ENCODE measurements around the gene SIN3B. TPM values are rescaled to one million over a fixed set of nuclear protein-coding genes. Genes with fewer than 3 reads are reported as not detected.

SIN3B gene
- total RNA-seq, 1 donor from 2014 or later, result 89.6 TPM

DNA sequence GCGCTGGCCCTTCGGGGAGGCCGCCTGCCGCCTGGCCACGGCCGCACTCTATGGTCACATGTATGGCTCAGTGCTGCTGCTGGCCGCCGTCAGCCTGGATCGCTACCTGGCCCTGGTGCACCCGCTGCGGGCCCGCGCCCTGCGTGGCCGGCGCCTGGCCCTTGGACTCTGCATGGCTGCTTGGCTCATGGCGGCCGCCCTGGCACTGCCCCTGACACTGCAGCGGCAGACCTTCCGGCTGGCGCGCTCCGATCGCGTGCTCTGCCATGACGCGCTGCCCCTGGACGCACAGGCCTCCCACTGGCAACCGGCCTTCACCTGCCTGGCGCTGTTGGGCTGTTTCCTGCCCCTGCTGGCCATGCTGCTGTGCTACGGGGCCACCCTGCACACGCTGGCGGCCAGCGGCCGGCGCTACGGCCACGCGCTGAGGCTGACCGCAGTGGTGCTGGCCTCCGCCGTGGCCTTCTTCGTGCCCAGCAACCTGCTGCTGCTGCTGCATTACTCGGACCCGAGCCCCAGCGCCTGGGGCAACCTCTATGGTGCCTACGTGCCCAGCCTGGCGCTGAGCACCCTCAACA, 60.8 kb downstream of the SIN3B start:
- H3K36me3 Mint-ChIP-seq (ENCODE audit: insufficient read depth), result no peaks in the 10 kb centered on the region
- DNase-seq (ENCODE audit: low spot score, unreplicated experiment), result no peak
- H3K9me3 Mint-ChIP-seq (ENCODE audit: low read depth), result no peaks in the 10 kb centered on the region
- no peaks in the 10 kb centered on the region for H3K4me1 Mint-ChIP-seq (ENCODE audit: low read depth)
- TF ChIP-seq, protein P1, sequence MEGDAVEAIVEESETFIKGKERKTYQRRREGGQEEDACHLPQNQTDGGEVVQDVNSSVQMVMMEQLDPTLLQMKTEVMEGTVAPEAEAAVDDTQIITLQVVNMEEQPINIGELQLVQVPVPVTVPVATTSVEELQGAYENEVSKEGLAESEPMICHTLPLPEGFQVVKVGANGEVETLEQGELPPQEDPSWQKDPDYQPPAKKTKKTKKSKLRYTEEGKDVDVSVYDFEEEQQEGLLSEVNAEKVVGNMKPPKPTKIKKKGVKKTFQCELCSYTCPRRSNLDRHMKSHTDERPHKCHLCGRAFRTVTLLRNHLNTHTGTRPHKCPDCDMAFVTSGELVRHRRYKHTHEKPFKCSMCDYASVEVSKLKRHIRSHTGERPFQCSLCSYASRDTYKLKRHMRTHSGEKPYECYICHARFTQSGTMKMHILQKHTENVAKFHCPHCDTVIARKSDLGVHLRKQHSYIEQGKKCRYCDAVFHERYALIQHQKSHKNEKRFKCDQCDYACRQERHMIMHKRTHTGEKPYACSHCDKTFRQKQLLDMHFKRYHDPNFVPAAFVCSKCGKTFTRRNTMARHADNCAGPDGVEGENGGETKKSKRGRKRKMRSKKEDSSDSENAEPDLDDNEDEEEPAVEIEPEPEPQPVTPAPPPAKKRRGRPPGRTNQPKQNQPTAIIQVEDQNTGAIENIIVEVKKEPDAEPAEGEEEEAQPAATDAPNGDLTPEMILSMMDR (IDR thresholded peaks at IDR 0.05; ENCODE audit: unreplicated experiment), result no peak
- no peak overlapping the region for H3K4me3 Mint-ChIP-seq (ENCODE audit: low read depth)
- H3K27me3 Mint-ChIP-seq, result peaks cover 5% of the 10 kb centered on the region
- no peak overlapping the region for H3K27ac Mint-ChIP-seq

DNA sequence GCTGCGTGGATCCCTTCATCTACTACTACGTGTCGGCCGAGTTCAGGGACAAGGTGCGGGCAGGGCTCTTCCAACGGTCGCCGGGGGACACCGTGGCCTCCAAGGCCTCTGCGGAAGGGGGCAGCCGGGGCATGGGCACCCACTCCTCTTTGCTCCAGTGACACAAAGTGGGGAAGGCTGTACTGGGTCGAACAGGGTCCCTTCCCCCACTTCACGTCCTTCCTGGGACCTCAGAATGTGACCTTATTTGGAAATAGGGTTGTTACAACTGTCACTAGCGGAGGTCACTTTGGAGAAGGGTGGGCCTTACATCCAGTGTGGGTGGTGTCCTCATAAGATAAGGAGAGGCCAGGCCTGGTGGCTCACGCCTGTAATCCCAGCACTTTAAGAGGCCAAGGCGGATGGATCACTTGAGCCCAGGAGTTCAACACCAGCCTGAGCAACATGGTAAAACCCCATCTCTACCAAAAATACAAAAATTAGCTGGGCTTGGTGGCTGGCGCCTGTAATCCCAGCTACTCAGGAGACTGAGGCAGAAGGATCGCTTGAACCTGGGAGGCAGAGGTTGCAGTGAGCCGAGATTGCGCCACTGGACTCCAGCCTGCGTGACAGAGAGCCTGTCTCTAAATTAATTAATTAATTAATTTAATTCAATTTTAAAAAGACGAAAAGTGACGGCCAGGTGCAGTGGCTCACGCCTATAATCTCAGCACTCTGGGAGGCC, 61.4 kb downstream of the SIN3B start:
- H3K27ac Mint-ChIP-seq, result no peak overlapping the region
- H3K4me3 Mint-ChIP-seq (ENCODE audit: low read depth), result no peak overlapping the region
- H3K36me3 Mint-ChIP-seq (ENCODE audit: insufficient read depth), result no peaks in the 10 kb centered on the region

DNA sequence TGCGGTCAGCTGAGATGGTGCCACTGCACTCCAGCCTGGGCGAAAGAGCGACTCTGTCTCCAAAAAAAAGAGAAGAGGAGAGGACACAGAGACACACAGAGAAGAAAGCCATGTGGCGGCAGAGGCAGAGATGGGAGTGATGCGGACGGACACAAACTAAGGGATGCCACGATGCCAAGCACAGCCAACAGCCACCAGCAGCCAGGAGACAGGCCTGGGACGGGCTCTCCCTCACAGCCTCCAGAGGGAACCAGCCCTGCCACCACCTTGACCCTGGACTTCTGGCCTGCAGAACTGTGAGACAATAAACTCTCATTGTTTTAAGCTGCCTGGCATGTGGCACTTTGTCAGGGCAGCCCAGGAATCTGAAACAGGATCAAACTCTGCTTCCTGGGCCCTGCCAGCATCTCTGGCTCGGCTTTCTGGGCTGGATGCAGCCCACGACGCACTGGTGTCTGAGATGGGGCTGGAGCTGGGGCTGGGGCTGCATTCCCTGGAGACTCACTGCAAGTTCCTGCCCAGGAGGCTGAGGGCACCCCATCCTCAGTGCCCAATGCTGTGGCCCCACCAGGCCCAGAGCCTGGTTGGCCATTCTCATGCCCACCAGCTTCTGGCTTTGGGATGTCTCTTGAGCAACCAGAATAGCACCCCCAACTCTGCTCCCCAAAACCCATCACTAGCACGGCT, 62.6 kb downstream of the SIN3B start:
- Mint-ChIP-seq H3K4me1 (ENCODE audit: low read depth) (no peaks in the 10 kb centered on the region), H3K36me3 (ENCODE audit: insufficient read depth) (no peaks in the 10 kb centered on the region)
- TF ChIP-seq, protein P1 (IDR thresholded peaks at IDR 0.05; ENCODE audit: unreplicated experiment), result no peak

More for the DNA sequence above, 61.4 kb downstream of the SIN3B start:
- H3K4me1 Mint-ChIP-seq (ENCODE audit: low read depth), result no peaks in the 10 kb centered on the region
- H3K9me3 Mint-ChIP-seq (ENCODE audit: low read depth), result no peaks in the 10 kb centered on the region
- TF ChIP-seq, protein P1 (IDR thresholded peaks at IDR 0.05; ENCODE audit: unreplicated experiment), result no peak
- no peak for DNase-seq (ENCODE audit: low spot score, unreplicated experiment)
- H3K27me3 Mint-ChIP-seq, result peaks cover 12% of the 10 kb centered on the region

DNA sequence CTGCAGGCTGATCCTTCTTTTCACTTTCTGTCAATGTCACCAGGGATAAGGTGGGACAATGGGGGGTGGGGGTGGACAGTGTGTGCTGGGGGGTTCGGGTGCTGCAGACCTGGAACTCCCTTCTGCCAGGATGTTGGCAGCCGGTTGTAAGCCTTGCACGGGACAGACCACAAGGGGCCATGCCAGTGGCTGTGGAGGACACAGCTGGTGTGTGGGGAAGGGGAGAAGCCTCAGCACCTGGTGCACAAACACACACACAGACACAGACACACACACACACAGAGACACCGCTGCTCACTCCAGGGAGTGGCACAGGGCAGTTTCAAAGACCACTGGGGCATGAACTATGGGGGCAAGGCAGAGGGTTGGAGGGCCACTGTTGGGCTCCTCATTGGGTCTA, 63.2 kb downstream of the SIN3B start:
- Mint-ChIP-seq H3K9me3 (ENCODE audit: low read depth) (no peaks in the 10 kb centered on the region), H3K4me1 (ENCODE audit: low read depth) (no peaks in the 10 kb centered on the region)
- TF ChIP-seq, protein P1 (IDR thresholded peaks at IDR 0.05; ENCODE audit: unreplicated experiment), result no peak

More for the DNA sequence above, 62.6 kb downstream of the SIN3B start:
- Mint-ChIP-seq H3K27ac (no peak overlapping the region), H3K27me3 (peaks cover 14% of the 10 kb centered on the region), H3K4me3 (ENCODE audit: low read depth) (no peak overlapping the region), H3K9me3 (ENCODE audit: low read depth) (no peaks in the 10 kb centered on the region)
- DNase-seq (ENCODE audit: low spot score, unreplicated experiment), result no peak

DNA sequence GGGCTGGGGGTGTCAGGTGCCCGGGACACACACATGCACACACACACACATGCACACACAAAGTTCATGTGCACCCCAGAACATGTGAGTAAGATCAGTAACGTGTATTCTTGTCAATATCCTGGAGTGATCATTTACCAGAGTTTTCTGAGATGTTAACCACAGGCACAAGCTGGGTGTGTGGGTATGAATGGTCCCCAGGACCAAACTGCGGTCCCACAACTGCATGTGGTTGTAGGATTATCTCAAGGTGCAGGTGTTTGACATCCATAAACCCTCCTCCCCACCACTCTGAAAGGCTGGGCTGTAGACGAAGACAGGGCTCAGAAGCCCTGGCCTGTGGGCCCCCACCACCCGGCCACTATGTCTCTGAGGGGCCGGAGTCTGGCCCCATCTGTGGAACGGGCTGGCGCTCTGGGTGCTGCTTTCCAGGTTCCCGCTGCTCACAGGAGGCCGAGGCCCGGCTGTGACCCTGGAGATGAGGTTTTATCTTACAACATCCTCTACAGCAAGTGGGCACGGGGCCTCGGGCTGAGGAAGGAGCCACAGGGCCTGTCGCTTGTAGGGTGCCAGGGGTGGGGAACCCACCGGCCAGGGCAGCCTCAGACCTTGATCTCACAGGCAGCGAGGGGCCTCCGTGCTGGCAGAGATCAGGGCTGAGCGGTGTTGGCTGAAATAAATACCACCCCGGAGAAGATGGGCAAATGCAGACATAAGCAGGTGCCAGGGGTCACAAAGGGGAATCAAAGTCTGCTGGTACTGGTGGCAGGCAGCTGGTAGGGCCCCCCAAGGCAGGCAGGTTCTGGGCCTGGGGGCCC, 63.9 kb downstream of the SIN3B start:
- TF ChIP-seq, protein P1 (IDR thresholded peaks at IDR 0.05; ENCODE audit: unreplicated experiment), result no peak
- Mint-ChIP-seq H3K27ac (no peak overlapping the region), H3K27me3 (peaks cover 15% of the 10 kb centered on the region)

More for the DNA sequence above, 63.2 kb downstream of the SIN3B start:
- no peak for DNase-seq (ENCODE audit: low spot score, unreplicated experiment)
- H3K4me3 Mint-ChIP-seq (ENCODE audit: low read depth), result no peak overlapping the region
- peaks cover 14% of the 10 kb centered on the region for H3K27me3 Mint-ChIP-seq
- no peaks in the 10 kb centered on the region for H3K36me3 Mint-ChIP-seq (ENCODE audit: insufficient read depth)
- no peak overlapping the region for H3K27ac Mint-ChIP-seq

More for the DNA sequence above, 63.9 kb downstream of the SIN3B start:
- no peaks in the 10 kb centered on the region for H3K4me1 Mint-ChIP-seq (ENCODE audit: low read depth)
- H3K36me3 Mint-ChIP-seq (ENCODE audit: insufficient read depth), result no peaks in the 10 kb centered on the region
- no peak for DNase-seq (ENCODE audit: low spot score, unreplicated experiment)
- H3K4me3 Mint-ChIP-seq (ENCODE audit: low read depth), result no peak overlapping the region
- no peaks in the 10 kb centered on the region for H3K9me3 Mint-ChIP-seq (ENCODE audit: low read depth)
